ENCODE data around the gene NRG3.

NRG3 gene

GRCh38 chr10:82468453-82468852 lies 593.5 kb downstream of the NRG3 start:
- DNase-seq (ENCODE audit: low read depth in 2 of 2) = no peak

- no peak for DNase-seq (ENCODE audit: low read depth in 2 of 2)
Measured at GRCh38 chr10:82472406-82473335, 597.7 kb downstream of the NRG3 start.

GRCh38 chr10:82477776-82478175 lies 602.8 kb downstream of the NRG3 start:
- DNase-seq (ENCODE audit: low read depth in 2 of 2) = no peak

GRCh38 chr10:82492647-82493046 lies 617.7 kb downstream of the NRG3 start:
- no peak for DNase-seq (ENCODE audit: low read depth in 2 of 2)

DNA sequence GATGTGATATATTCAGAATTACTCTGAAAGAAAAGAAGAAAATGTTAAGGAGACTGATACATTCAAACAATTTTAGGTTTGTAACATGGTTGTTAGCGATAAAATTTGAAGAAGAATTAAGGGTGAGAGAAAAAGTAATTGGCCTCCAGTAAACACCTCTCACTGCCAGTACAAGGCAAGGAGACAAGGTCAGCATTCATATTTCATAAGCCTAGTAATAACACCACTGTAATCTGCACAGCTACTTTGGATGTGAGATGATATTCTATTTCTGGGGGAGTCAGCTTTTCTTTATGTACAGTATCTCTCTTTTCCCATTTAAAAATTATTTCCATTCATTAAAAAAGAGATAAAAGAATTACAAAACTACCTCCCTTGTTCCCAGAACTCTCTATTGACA lies 621.1 kb downstream of the NRG3 start:
- no peak for DNase-seq (ENCODE audit: low read depth in 2 of 2)

DNA sequence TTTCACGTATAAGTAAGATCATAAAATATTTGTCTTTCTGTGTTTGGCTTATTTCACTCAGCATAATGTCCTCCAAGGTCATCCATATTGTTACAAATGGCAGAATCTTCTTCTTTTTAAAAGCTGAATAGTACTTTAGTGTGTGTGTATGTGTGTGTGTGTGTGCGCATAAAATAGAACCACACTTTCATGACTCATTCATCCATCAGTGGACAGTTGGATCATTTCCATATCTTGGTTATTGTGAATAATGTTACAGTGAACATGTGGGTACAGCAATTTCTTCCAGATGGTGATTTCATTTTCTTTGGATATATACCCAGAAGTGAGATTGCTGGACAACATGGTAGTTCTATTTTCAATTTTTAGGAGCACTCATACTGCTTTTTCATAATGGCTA lies 622.4 kb downstream of the NRG3 start:
- no peak for DNase-seq (ENCODE audit: low read depth in 2 of 2)

GRCh38 chr10:82498976-82499375 lies 624.0 kb downstream of the NRG3 start:
- DNase-seq (ENCODE audit: low read depth in 2 of 2) = no peak

DNA sequence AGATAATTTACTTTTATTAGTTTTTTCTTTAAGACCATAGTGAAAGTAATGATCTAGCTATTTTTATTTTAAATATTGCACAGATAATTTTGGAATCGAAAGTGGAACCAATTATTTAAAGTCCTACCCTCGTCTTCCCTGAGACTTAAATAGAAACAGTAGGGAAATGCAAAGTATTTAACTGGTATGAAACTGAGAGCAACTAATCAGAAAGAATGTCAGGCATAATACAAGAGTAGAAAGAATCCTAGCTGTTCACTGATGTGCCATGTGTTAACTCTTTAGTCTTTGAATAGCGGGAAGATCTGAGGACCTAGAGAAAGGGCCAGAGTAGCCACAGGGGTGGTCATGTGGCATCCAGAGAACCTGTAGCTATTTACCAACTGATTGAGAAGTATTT lies 630.0 kb downstream of the NRG3 start:
- no peak for DNase-seq (ENCODE audit: low read depth in 2 of 2)

- no peak for DNase-seq (ENCODE audit: low read depth in 2 of 2)
Measured at GRCh38 chr10:82506680-82507376, 631.8 kb downstream of the NRG3 start.

DNA sequence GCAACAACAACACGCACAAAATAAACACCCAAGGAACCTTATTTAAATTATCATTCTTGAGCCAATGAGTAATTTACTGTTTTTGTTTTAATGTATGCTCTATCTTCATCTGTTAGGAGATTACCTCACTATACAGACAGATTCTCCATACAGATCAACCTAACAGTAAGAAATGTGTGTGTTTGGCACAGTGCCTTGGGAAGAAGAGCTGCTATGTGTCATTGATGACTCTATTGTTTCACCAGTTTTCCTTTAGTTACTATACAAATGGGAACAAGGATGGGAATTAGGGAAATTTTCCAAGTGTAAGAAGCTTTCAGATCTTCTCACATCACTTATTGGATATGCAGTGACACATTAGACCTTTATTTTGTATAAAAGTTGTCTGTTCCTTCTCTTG lies 640.3 kb downstream of the NRG3 start:
- DNase-seq (ENCODE audit: low read depth in 2 of 2) = no peak

DNA sequence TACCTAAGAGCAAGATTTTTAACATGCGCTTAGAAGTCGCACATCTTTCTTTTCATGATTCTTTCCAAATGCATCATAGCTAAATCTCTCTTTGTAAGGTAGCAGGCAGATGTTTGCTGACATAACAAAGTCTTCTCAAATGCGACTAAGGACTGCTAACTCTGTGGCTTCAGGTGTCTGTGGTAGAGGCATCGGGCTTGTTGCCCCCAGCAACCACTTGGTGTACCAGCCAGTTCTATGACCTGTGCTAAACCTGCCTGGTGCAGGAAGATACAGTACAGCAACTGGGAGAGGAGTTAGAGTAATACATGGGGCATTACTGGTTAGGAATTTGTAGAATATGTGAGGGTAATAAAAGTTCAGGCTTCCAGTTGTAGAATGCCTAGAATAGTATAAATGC lies 654.1 kb downstream of the NRG3 start:
- no peak for DNase-seq (ENCODE audit: low read depth in 2 of 2)

DNA sequence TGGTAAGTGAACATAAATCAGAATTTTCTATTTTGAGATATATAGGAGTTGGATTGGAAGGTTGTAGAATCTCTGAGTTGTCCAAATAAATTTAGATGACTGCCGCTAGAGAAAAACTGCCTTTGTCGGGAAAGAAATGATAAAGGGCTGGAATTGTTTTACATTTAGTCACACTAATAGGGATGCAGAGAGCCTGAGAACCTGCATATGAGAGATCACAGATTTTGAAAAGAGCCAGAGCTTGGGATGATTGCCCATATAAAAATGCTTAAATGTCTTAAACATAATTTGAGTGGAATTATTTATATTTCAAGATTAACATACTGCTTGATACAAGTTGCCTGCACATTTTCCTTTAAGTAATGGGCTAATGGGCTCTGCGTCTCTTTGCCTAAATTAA lies 660.5 kb downstream of the NRG3 start:
- DNase-seq (ENCODE audit: low read depth in 2 of 2) = no peak

- no peak for DNase-seq (ENCODE audit: low read depth in 2 of 2)
Measured at GRCh38 chr10:82536668-82537067, 661.7 kb downstream of the NRG3 start.

DNA sequence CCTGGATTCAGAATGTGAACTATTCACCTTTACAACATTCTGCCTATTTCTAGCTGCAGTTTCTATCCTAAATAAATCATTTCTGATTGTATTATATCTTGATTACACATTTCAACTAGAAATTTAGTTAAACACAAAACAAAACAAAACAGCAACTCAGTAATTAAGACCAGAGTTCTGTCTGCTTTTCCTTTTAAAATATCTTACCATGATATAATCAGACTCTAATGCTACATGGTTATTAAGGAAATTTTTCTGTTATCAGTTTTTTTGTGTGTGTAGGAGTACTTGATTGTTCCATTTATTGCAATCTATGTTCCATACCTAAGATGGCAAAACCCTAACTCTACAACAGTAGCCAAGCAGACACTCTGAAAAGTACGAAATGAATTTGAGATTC lies 663.3 kb downstream of the NRG3 start:
- no peak for DNase-seq (ENCODE audit: low read depth in 2 of 2)

- no peak for DNase-seq (ENCODE audit: low read depth in 2 of 2)
Measured at GRCh38 chr10:82543631-82544030, 668.6 kb downstream of the NRG3 start.

DNA sequence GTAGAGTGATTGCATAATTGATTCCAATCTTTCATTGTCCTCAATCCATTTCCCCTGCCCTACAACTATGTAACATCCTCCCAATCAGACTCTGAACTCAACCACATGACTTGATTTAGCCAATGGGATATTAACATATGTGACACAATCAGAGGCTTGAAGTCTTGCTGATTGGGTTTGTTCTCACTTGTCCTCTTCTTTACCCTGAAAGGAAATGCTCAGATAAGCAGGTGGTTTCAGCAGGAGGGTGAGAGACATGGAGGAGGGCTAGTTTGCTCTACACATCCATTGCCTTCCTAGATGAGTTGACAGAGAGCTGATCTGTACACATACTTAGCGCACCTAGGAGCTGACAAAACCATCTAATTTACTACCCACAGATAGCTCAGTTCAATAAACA lies 669.4 kb downstream of the NRG3 start:
- DNase-seq (ENCODE audit: low read depth in 2 of 2) = no peak

GRCh38 chr10:82551506-82551905 lies 676.5 kb downstream of the NRG3 start:
- DNase-seq (ENCODE audit: low read depth in 2 of 2) = no peak

DNA sequence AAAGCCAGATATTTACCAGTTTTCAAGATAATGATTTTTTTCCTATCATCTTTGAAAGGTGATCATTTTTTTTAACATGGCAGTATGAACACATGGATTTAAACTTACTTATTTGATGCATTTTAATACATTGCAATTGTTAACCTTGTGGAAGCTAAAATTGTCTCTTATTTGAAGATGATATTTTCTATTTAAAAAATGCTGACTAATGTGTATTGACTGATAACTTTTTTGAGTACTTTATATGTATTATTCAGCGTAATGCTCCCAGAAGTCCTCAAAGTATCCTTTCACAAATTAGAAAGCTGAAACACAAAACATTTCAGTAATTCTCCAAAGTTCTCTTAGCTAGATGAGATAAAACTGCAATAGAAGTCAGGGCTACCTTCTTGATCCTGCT lies 677.3 kb downstream of the NRG3 start:
- DNase-seq (ENCODE audit: low read depth in 2 of 2) = no peak

DNA sequence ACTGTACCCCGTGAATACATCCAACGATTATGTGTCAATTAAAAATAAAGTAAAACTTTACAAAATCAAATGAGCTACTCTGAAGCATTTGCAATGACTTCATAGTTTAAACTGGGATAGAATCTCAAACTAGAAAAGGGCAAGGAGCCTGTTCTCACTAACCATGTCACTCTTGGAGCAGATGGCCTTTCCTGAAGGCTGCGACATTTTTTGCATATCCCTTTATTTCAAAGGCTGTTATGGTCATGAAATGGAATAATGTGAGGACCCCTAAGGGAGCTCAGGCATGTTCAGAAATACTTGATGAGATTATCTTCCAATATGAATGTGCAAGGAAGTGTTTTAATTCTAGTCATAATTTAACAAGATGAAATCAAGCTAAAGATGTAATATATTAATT lies 679.4 kb downstream of the NRG3 start:
- no peak for DNase-seq (ENCODE audit: low read depth in 2 of 2)

DNA sequence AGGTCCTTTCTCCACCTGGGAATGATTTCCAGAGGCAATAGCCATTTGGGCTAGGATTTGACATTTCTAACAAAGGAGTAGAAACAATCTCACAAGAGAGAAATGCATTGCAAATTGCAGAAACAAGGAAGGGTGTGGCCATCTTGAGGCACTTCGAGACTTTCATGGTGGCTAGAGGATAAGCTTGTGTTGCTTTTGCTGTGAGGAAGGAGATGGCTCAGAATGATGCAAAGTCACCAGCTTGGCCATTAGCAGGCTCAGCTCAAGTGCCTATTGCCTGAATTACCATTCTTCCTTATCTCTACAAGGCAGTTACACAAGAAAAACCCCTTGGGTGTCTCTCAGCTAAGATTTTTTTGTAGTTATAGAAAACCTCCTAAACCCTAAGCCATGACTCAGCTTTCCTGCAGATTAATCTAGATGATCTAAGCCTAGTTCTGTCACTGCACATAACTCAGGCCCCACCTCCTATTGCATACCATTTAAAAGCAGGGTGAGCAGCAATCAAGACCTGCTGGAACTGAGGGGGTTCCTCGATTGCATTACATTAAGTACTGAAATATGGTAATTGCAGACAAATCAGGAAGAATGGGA lies 683.1 kb downstream of the NRG3 start:
- no peak for DNase-seq (ENCODE audit: low read depth in 2 of 2)

GRCh38 chr10:82564353-82565196 lies 689.6 kb downstream of the NRG3 start:
- DNase-seq (ENCODE audit: low read depth in 2 of 2) = no peak

DNA sequence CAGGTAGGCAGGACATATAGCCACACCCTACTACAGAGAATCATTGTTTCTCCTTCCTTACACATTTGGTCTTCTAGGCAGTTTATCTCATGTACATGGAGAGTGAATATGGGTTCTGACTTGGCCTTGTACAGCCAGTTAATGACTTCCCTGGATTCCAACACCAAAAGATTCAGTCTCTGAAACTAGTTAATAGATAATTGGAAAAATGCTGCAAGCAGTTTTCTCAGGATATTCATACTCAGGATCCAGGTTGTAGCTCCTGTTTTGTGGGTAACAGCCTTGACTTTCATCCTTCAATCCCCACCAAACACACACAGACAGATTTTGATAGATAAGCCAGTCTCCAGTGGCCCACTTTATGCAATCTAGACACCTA lies 690.2 kb downstream of the NRG3 start:
- no peak for DNase-seq (ENCODE audit: low read depth in 2 of 2)
